ENCODE results near the gene SCN3B. TPM values are rescaled to one million over a fixed set of nuclear protein-coding genes. Genes with fewer than 3 reads are reported as not detected.

Gene SCN3B
- total RNA-seq, 1 experiment from 2014 or later: 0.77 TPM

GRCh38 chr11:123628936-123629683 is 25.3 kb downstream of the SCN3B start:
- H2BK12ac ChIP-seq (ENCODE audit: insufficient read length, low read depth, low read length): no peak overlapping the region
- H3K4me1 ChIP-seq (ENCODE audit: insufficient read depth, low read length): no peaks in the 10 kb centered on the region
- no peak overlapping the region for H3K4me3 Mint-ChIP-seq
- no peak overlapping the region for H3K4me2 ChIP-seq (ENCODE audit: insufficient read depth, insufficient read length, low read length)
- no peak overlapping the region for H3K9ac ChIP-seq (ENCODE audit: extremely low read depth, insufficient read length, low read length)
- no peak overlapping the region for H2AFZ ChIP-seq (ENCODE audit: low read length)
- no peak overlapping the region for H2BK5ac ChIP-seq (ENCODE audit: insufficient read length, low read length)
- H4K5ac ChIP-seq (ENCODE audit: insufficient read length, low read depth, low read length): no peak overlapping the region
- no peak overlapping the region for H3K18ac ChIP-seq (ENCODE audit: insufficient read length, low read depth, low read length)
- H3K27ac Mint-ChIP-seq: peak overlapping the region in 1 of 3 experiments; percentile 9; a peak in 3 of 7 replicates
- no peaks in the 10 kb centered on the region for H3K9me3 Mint-ChIP-seq
- H3K56ac ChIP-seq (ENCODE audit: insufficient read length, low read depth, low read length): no peak overlapping the region
- H4K20me1 ChIP-seq (ENCODE audit: control insufficient read depth, insufficient read depth, insufficient read length): peaks cover 3% of the 10 kb centered on the region
- no peak overlapping the region for H3K23ac ChIP-seq (ENCODE audit: insufficient read length, low read depth, low read length)
- H3K23me2 ChIP-seq (ENCODE audit: insufficient read length, low read depth, low read length, poor library complexity, severe bottlenecking): no peaks in the 10 kb centered on the region
- H3K27me3 Mint-ChIP-seq (ENCODE audit: low read depth): peaks cover 1% of the 10 kb centered on the region
- H3K79me2 ChIP-seq (ENCODE audit: insufficient read depth, low read length): no peaks in the 10 kb centered on the region
- no peaks in the 10 kb centered on the region for H3K27me3 ChIP-seq (ENCODE audit: insufficient read depth, low read length)
- H3K9me3 ChIP-seq (ENCODE audit: control insufficient read depth, low read depth, low read length): no peaks in the 10 kb centered on the region
- H3K27ac ChIP-seq (ENCODE audit: insufficient read length, low read depth, low read length): no peak overlapping the region
- no peak overlapping the region for H3K4ac ChIP-seq (ENCODE audit: low read depth, low read length)
- H2AK5ac ChIP-seq (ENCODE audit: insufficient read length, low read length): no peak overlapping the region
- TF ChIP-seq CTCF (conservative IDR thresholded peaks at IDR 0.05): no peak
- H4K8ac ChIP-seq (replicated peaks; ENCODE audit: insufficient read length, low read depth, low read length): no peak overlapping the region
- WGBS (ENCODE audit: extremely low coverage, insufficient read length, low lambda C conversion rate): no CpG with 5 or more reads among the region's 10 CpGs
- no peak overlapping the region for H2BK20ac ChIP-seq (ENCODE audit: low read depth, low read length, poor library complexity, severe bottlenecking)
- no peak overlapping the region for H3T11ph ChIP-seq (ENCODE audit: low read length)
- peaks cover 0 to 11% (median 8%) of the 10 kb centered on the region in 3 experiments; a peak in 5 of 7 replicates for H3K36me3 Mint-ChIP-seq (ENCODE audit: insufficient read depth in 1 of 3, low read depth in 3 of 3)
- H4K91ac ChIP-seq (ENCODE audit: insufficient read length, low read depth, low read length): no peak overlapping the region
- no peak overlapping the region for H3K14ac ChIP-seq (ENCODE audit: insufficient read depth, low read length)
- no peaks in the 10 kb centered on the region for H3K79me1 ChIP-seq (ENCODE audit: insufficient read depth, low read depth, low read length, poor library complexity, severe bottlenecking)
- H3K4me1 Mint-ChIP-seq: peaks cover 0 to 5% of the 10 kb centered on the region in 2 experiments; a peak in 1 of 4 replicates
- H2BK15ac ChIP-seq (ENCODE audit: low read depth, low read length): no peak overlapping the region
- DNase-seq: no peak
- no peak overlapping the region for H2BK120ac ChIP-seq (ENCODE audit: low read depth, low read length, poor library complexity, severe bottlenecking)

All from H9 (cell line).